Right kidney (tissue), 1 donor: ENCODE data around the gene TPRX1.
"Not testable (repeated sequence)": the region's sequence is repeated elsewhere in the genome, so short reads cannot be mapped to it uniquely, and the experiment has no call there.

Source experiments
- DNase-seq: peaks from one replicate; pipeline ENCODE4 v3.0.0-alpha.2; 2016

The TPRX1 gene

GRCh38 chr19:47767349-47767748, 37.0 kb downstream of the TPRX1 start:
- DNase-seq: no peak

GRCh38 chr19:47766670-47767069, 37.7 kb downstream of the TPRX1 start:
- no peak for DNase-seq

DNA sequence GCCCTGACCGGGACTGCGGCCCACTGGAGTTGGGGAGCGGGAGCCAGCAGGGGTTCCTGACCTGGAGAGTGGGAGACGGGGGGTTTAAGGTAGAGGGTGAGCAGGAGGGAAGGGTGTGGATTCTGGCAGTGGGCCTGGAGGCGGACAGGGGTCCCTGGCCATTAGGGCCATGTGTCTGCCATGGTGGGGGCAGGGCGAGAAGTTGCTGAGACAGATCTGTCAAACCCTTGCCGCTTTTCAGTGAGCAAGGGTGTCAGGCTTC, 38.1 kb downstream of the TPRX1 start:
- no peak for DNase-seq

- DNase-seq: peak; percentile 57
Measured at GRCh38 chr19:47765523-47766358, 38.6 kb downstream of the TPRX1 start.

DNA sequence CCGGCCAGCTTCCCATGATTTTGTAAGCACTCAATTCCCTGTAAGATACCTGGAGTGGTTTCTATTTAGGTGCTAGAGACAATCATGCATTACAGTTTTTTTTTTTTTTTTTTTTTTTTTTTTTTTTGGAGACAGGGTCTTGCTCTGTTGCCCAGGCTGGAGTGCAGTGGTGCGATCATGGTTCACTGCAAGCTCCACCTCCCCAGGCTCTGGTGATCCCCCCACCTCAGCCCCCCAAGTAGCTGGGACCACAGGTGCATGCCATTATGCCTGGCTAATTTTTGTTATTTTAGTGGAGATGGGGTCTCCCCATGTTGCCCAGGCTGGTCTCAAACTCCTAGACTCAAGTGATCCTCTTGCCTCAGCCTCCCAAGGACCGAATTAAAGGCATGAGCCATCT, 39.6 kb downstream of the TPRX1 start:
- DNase-seq: not testable (repeated sequence)

GRCh38 chr19:47762615-47763308, 41.6 kb downstream of the TPRX1 start:
- no peak for DNase-seq

DNA sequence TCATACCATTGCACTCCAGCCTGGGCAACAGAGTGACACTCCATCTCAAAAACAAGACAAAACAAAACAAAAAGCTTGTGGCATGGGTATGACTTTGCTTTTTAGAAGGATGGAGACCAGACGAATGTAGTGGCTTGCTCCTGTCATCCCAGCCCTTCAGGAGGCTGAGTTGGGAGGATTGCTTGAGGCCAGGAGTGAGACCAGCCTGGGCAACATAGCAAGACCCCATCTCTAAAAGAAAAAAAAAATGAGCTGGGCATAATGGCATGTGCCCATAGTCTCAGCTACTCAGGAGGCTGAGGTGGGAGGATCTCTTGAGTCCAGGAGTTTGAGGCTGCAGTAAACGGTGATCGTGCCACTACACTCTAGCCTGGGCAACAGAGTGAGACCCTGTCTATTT, 42.2 kb downstream of the TPRX1 start:
- DNase-seq: no peak

DNA sequence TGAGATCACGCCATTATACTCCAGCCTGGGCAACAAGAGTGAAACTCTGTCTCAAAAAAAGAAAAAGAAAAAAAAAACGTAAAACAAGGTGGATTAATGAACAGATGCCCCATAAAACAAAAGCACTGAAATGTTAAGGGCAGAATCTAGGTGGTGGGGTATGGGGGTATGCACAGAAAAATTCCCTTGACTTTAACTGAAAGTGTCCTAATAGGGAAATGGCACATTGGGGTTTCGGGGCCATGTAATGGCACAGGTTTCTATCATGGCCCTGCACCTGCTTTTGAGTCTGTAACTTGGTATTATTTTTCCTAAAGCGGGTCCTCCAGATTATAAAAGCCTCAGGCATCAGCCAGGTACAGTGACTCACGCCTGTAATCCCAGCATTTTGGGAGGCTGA, 42.8 kb downstream of the TPRX1 start:
- DNase-seq: no peak

GRCh38 chr19:47760632-47760999, 43.7 kb downstream of the TPRX1 start:
- DNase-seq: no peak

- DNase-seq: no peak
Measured at GRCh38 chr19:47758443-47758804, 45.9 kb downstream of the TPRX1 start.

- DNase-seq: no peak
Measured at GRCh38 chr19:47757617-47758442, 46.5 kb downstream of the TPRX1 start.

- DNase-seq: no peak
Measured at GRCh38 chr19:47756953-47757608, 47.3 kb downstream of the TPRX1 start.

DNA sequence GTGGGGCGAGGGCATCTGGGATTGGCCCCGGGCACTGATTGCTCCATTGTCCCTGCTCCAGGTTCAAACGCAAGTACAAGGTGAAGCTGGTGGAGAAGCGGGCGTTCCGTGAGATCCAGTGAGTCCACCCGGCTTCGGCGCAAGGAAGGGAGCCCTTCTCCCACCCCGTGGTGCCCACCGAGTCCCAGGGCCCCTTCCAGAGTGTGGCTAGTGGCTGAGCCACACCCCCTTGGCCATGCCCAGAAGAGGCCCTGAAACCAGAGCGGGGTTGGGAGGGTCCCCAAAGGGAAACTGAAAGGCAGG, 47.8 kb downstream of the TPRX1 start:
- no peak for DNase-seq

DNA sequence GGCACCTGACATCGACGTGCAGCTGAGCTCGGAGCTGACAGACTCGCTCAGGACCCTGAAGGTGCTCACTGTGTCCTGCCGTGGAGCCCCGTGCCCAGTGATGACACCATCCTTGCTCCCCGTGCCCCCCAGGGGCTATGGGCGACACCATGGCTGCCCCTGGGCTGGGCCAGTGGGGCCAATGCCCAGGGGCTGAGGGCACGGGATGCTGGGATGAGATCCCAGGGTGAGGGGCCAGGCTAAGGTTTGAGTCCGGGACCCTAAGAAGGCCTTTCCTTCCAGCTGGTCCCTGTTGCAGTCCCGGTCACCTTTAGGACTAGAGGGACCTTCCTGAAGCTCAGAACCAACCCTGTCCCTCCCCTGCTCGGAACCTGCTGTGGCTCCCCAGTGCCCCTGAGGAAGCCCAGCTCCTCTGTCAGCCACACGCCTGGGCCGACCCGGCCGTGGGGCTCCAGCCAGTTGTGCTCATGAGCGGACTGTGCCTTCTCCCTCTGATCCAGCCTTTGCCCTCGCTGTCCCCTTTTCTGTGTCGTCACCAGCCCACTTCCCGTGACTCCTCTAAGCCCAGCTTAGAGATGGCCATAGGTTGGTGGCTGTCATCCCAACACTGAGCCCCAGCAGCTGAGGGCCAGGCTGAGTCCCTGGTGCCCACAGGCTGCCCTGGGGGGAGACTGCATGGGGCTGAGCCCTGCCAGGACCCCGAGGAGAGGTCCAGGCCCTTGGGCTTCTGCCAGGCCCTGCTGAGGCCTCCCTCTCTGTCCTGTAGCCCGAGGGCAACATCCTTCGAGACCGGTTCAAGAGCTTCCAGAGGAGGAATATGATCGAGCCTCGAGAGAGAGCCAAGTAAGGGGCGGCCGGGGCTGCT, 48.4 kb downstream of the TPRX1 start:
- no peak for DNase-seq

GRCh38 chr19:47755065-47755761, 49.1 kb downstream of the TPRX1 start:
- no peak for DNase-seq

- DNase-seq: no peak
Measured at GRCh38 chr19:47754206-47755064, 49.9 kb downstream of the TPRX1 start.

GRCh38 chr19:47752440-47753211, 51.7 kb downstream of the TPRX1 start:
- DNase-seq: no peak
